A673 (cell line): ENCODE measurements around the gene C5orf15.

Experiments used
- EZH2 ChIP-seq: fragments of 200-600 bp; sonication (generic); IDR thresholded peaks from 2 replicates; pipeline ENCODE4 v1.6.1; 2017; ENCODE audit warnings: borderline replicate concordance, low read depth, mild to moderate bottlenecking, mixed read lengths, antibody characterized with exemption, low read length; ENCODE audit not compliant: poor library complexity, severe bottlenecking
- TF ChIP-seq, protein P1 (sequence below): fragments of 300-800, 200-600 bp; sonication (generic); conservative IDR thresholded peaks from 2 replicates; pipeline ENCODE4 v1.5.1; 2017; ENCODE audit warnings: low read depth, mild to moderate bottlenecking, antibody characterized with exemption, low read length, moderate library complexity, mixed read lengths

DNA sequence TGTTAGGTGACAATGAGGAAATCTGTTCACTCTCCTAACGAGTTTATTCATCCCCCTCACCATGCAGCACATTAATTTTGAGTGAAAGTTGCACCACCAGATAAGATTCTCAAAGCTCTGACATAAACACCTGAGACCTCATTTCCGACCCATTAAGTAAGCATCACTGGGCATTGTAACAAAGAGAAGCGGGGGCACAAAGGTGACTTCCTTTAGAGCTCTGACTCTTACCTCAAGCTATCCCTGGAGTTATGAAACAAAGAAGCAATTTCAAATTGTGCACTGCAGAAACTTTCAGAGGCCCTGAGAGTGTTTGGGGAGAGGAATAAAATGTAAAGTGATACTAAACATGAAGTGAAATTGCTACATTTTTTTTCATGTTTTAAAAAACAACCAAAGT is 29.5 kb downstream of the C5orf15 start:
- TF ChIP-seq, protein P1, sequence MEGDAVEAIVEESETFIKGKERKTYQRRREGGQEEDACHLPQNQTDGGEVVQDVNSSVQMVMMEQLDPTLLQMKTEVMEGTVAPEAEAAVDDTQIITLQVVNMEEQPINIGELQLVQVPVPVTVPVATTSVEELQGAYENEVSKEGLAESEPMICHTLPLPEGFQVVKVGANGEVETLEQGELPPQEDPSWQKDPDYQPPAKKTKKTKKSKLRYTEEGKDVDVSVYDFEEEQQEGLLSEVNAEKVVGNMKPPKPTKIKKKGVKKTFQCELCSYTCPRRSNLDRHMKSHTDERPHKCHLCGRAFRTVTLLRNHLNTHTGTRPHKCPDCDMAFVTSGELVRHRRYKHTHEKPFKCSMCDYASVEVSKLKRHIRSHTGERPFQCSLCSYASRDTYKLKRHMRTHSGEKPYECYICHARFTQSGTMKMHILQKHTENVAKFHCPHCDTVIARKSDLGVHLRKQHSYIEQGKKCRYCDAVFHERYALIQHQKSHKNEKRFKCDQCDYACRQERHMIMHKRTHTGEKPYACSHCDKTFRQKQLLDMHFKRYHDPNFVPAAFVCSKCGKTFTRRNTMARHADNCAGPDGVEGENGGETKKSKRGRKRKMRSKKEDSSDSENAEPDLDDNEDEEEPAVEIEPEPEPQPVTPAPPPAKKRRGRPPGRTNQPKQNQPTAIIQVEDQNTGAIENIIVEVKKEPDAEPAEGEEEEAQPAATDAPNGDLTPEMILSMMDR, result no peak
- no peak for TF ChIP-seq EZH2
